K562 (cell line): ENCODE data around the gene MFSD12. TPM values are rescaled to one million over a fixed set of nuclear protein-coding genes. Genes with fewer than 3 reads are reported as not detected.

Experiments used
- ARID1B ChIP-seq: fragments of 450-650 bp; IDR thresholded peaks from 2 replicates; pipeline ENCODE4 v1.6.1; 2016; ENCODE audit warnings: antibody characterized with exemption, mild to moderate bottlenecking, inconsistent platforms
- BCLAF1 ChIP-seq, 2 experiments: fragments of 450-650 bp in 1 of 2; IDR thresholded peaks; 2 replicates each; pipeline ENCODE4 v1.6.1; 2011 to 2017; ENCODE audit warnings: low read depth in 2 of 2, antibody characterized with exemption in 1 of 2, borderline replicate concordance in 1 of 2, low read length in 1 of 2, mild to moderate bottlenecking in 1 of 2, mixed read lengths in 1 of 2; ENCODE audit not compliant: control insufficient read depth in 1 of 2
- CAMTA2 ChIP-seq: fragments of 250-450 bp; sonication (Bioruptor Pico); conservative IDR thresholded peaks from 2 replicates; pipeline ENCODE4 v1.5.1; 2022
- DACH1 ChIP-seq: fragments of 450-650 bp; IDR thresholded peaks from 2 replicates; pipeline ENCODE4 v1.6.1; 2018; ENCODE audit not compliant: partially characterized antibody
- FOXJ2 ChIP-seq: fragments of 200-800 bp; sonication (Bioruptor generic); IDR thresholded peaks from 2 replicates; pipeline ENCODE4 v1.6.1; 2016; ENCODE audit warnings: missing genetic modification characterization, missing compliant biosample characterization
- HDAC2 ChIP-seq: fragments of 450-650 bp; IDR thresholded peaks from 2 replicates; pipeline ENCODE4 v1.6.1; 2016; ENCODE audit warnings: mild to moderate bottlenecking
- HDAC3 ChIP-seq: fragments of 450-650 bp; IDR thresholded peaks from 2 replicates; pipeline ENCODE4 v1.6.1; 2018; ENCODE audit warnings: borderline replicate concordance, mild to moderate bottlenecking, moderate library complexity; ENCODE audit not compliant: partially characterized antibody
- PTBP1 ChIP-seq: fragments of 200-400 bp; formaldehyde crosslinking; IDR thresholded peaks from 2 replicates; pipeline ENCODE4 v1.6.1; 2017; ENCODE audit warnings: low read depth, low read length
- SIRT6 ChIP-seq: IDR thresholded peaks from one replicate; pipeline ENCODE4 v1.6.1; 2012; ENCODE audit warnings: low read depth, mild to moderate bottlenecking, control low read depth, inconsistent platforms, low read length, moderate library complexity
- ZBTB26 ChIP-seq: fragments of 450-650 bp; formaldehyde crosslinking; IDR thresholded peaks from 2 replicates; pipeline ENCODE4 v1.4.0; 2022; ENCODE audit warnings: missing genetic modification characterization
- ZBTB49 ChIP-seq: sonication (generic); formaldehyde crosslinking; IDR thresholded peaks from 2 replicates; pipeline ENCODE4 v1.8.0; 2022; ENCODE audit warnings: missing genetic modification reagents, mild to moderate bottlenecking, borderline replicate concordance
- ZNF232 ChIP-seq: sonication (generic); formaldehyde crosslinking; IDR thresholded peaks from 2 replicates; pipeline ENCODE4 v1.8.0; 2022; ENCODE audit warnings: mild to moderate bottlenecking, missing genetic modification reagents
- polyA plus RNA-seq, 8 experiments: library from polyadenylated mRNA; depleted of rRNA in 4 of 8; stranded (reverse) in 5 of 8; unstranded in 3 of 8; fragments of >200 nt; fragmentation: Nextera tagmentation in 2 of 8; fragmentation: Illumina TruSeq in 1 of 8; extraction: Ambion mirVana in 2 of 8; extraction: Trizol in 1 of 8; gene quantifications; 2 replicates each; pipeline versions ENCODE4 v1.2.1 to v1.2.3, GENCODE V29; 2011 to 2014; ENCODE audit warnings: inconsistent platforms in 1 of 8, missing spikeins in 1 of 8
- total RNA-seq, 7 experiments: library from RNA; depleted of rRNA in 6 of 7; stranded (reverse); fragments of >200 nt in 6 of 7; fragmentation: Illumina TruSeq in 2 of 7; extraction: Trizol in 2 of 7; gene quantifications; 2 replicates each; pipeline versions ENCODE4 v1.2.1 to v1.2.3, GENCODE V29; 2011 to 2021; ENCODE audit warnings: low replicate concordance in 1 of 7

MFSD12 gene
- total and polyA plus RNA-seq, 9 of the 15 experiments (the other 6 are each of a cell fraction or from before 2014, with no cell fraction given): 0.69 to 112 (median 31.8) TPM

- no peak for TF ChIP-seq ZBTB26 (CRISPR knock-in tag)
- TF ChIP-seq PTBP1: no peak
- no peak for TF ChIP-seq SIRT6
- no peak for TF ChIP-seq CAMTA2 (CRISPR knock-in tag)
- no peak for TF ChIP-seq BCLAF1 (IDR thresholded peaks at IDR 0.05; ENCODE audit: borderline replicate concordance in 1 of 2, control insufficient read depth in 1 of 2, low read depth in 2 of 2, low read length in 1 of 2)
- TF ChIP-seq ARID1B: peak; percentile 80
- TF ChIP-seq HDAC3: peak; percentile 46
- TF ChIP-seq HDAC2: 0 out of 2 replicates have a peak, but pooled peaks have one; percentile 58
- peak; percentile 96 for TF ChIP-seq ZNF232
- TF ChIP-seq ZBTB49: peak; percentile 89; the same call in 1 of the 2 replicates
- no peak for TF ChIP-seq FOXJ2 (tag)
- peak; percentile 31 for TF ChIP-seq DACH1
Observed at GRCh38 chr19:3520166-3521103, 37.0 kb downstream of the MFSD12 start (continued).
